Activated CD8-positive, alpha-beta memory T cell treated with anti-CD3 and anti-CD28 coated beads, Interleukin-2, amount 50 U/mL, for 1 hour (primary cell): ENCODE data around the gene SCMH1.
"Not testable (repeated sequence)": the region's sequence is repeated elsewhere in the genome, so short reads cannot be mapped to it uniquely, and the experiment has no call there.

Source experiments
- DNase-seq: peaks from one replicate; pipeline ENCODE4 v3.0.0-alpha.2; 2020; ENCODE audit errors: extremely low read depth

Gene SCMH1

GRCh38 chr1:41241749-41242341 is at the start of gene SCMH1:
TSS of gene SCMH1 (minus strand) at chr1:41242306. CDS start at chr1:41186133, 56,173 bp downstream.
- DNase-seq = no peak

- DNase-seq = no peak
Observed at GRCh38 chr1:41291195-41291594, 49.1 kb upstream of the SCMH1 start.

- no peak for DNase-seq
Observed at GRCh38 chr1:41289196-41289595, 47.1 kb upstream of the SCMH1 start.

GRCh38 chr1:41286992-41287391 is 44.9 kb upstream of the SCMH1 start:
- DNase-seq = no peak

GRCh38 chr1:41286486-41286885 is 44.4 kb upstream of the SCMH1 start:
- DNase-seq = no peak

GRCh38 chr1:41285818-41286217 is 43.7 kb upstream of the SCMH1 start:
- DNase-seq = no peak

GRCh38 chr1:41284121-41284520 is 42.0 kb upstream of the SCMH1 start:
- DNase-seq = no peak

- DNase-seq = no peak
Observed at GRCh38 chr1:41282679-41283317, 40.7 kb upstream of the SCMH1 start.

- DNase-seq = no peak
Observed at GRCh38 chr1:41281334-41281733, 39.2 kb upstream of the SCMH1 start.

GRCh38 chr1:41280202-41281032 is 38.3 kb upstream of the SCMH1 start:
- DNase-seq = no peak

- DNase-seq = no peak
Observed at GRCh38 chr1:41278076-41278475, 36.0 kb upstream of the SCMH1 start.

- DNase-seq = no peak
Observed at GRCh38 chr1:41277371-41277975, 35.4 kb upstream of the SCMH1 start.

GRCh38 chr1:41275831-41276230 is 33.7 kb upstream of the SCMH1 start:
- no peak for DNase-seq

GRCh38 chr1:41274752-41275545 is 32.8 kb upstream of the SCMH1 start:
- no peak for DNase-seq

- no peak for DNase-seq
Observed at GRCh38 chr1:41272601-41273000, 30.5 kb upstream of the SCMH1 start.

- peak; percentile 20 for DNase-seq
Observed at GRCh38 chr1:41268154-41268770, 26.2 kb upstream of the SCMH1 start.

- no peak for DNase-seq
Observed at GRCh38 chr1:41261926-41262618, 20.0 kb upstream of the SCMH1 start.

- DNase-seq = no peak
Observed at GRCh38 chr1:41260768-41261167, 18.7 kb upstream of the SCMH1 start.

GRCh38 chr1:41259221-41259620 is 17.1 kb upstream of the SCMH1 start:
- no peak for DNase-seq

- no peak for DNase-seq
Observed at GRCh38 chr1:41255978-41256377, 13.9 kb upstream of the SCMH1 start.

- DNase-seq = not testable (repeated sequence)
Observed at GRCh38 chr1:41251120-41251519, 9.0 kb upstream of the SCMH1 start.
